ENCODE measurements around the gene EXOC6B. TPM values are rescaled to one million over a fixed set of nuclear protein-coding genes. Genes with fewer than 3 reads are reported as not detected.

The EXOC6B gene
- total RNA-seq, 1 donor from 2014 or later, result 16.9 TPM

DNA sequence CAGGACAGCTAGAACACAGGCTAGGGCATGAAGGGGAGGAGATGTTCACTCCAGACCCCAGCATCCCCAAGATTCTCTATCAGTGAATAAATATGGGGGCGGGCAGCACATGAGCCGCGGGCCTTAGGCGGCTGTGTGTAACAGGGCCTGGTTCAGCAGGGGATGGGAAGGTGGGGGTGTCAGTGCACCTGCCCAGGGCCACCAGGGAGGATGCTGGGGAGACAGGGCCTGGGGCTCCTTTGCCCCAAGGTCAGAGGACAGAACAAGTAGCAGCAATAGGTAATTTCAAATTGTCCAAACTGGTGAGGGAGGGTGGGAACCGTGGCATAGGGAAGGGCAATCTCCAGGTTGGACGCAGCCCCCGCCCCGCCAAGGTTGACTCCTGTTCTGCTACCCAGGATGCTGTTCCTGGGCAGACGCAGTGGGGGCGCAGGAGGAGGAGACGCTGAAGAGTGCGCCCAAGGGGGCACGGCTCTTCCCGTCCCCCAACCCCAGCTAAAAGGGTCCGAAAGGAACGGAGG lies 694.4 kb downstream of the EXOC6B start:
- intact Hi-C loops (cut with micrococcal nuclease), result no loop called here

DNA sequence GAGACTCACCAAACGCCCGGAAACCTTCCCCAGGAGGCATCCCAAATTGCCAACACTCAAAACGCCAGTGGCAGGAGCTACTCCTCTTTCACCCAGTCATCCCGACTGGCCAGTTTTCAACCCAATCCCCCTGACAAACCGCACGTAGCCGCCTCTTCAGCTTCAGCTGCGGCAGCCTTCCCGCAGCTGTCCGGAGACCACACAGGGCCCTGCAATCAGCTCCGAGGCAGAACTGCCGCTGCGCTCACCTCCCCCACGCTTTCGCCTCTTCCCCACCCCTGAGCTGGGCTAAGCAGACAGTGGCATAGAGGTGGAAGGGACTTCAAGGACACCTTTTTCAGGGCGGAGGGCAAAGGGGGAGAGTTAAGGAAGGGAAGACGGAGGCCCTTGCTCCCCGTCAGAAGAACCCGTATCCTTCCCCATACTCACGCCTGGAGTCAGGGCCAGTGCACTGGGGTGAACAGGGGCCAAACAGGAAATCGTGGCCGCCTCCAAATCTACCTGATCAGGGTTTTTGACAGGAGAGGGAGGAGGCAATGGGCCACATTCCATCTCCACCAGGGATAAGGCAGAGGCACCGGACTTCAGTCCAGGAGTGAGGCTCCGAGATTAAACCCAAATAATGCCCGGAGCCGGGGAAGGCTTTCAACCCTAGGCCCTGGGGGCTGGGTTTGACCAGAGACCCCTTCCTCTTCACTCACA lies 695.0 kb downstream of the EXOC6B start:
- intact Hi-C loops (cut with micrococcal nuclease), result no loop called here

DNA sequence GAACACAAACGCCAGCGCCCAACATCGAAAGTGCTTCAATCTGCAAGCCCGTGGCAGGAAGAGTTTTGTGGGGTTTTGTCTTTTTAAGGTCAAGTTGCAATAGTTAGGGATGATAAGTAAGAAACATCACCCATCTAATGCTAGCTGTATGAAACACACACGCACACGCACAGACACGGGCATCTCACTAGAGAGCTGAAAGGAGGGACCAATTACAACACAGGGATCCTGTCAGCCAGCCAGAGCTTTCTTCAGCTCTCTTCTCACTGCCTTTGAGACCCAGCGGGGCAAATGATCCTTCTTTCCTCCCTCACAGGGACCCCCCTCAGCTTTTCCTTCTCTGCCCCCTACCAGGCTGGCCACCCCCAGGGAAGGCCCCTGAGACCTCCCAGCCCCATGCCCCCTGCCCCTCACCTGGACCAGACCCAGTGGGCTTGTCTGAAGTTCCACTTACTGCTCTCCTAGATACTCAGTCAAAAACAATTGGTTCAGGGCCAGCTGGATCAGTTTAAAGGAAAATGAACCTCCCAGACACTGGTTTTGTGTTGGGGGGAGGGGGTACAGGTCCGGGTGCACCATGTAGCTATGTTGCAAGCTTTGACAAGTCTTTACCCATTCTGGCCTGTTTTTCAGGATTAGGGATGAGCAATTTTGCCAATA lies 696.0 kb downstream of the EXOC6B start:
- intact Hi-C loops (cut with micrococcal nuclease), result no loop called here

DNA sequence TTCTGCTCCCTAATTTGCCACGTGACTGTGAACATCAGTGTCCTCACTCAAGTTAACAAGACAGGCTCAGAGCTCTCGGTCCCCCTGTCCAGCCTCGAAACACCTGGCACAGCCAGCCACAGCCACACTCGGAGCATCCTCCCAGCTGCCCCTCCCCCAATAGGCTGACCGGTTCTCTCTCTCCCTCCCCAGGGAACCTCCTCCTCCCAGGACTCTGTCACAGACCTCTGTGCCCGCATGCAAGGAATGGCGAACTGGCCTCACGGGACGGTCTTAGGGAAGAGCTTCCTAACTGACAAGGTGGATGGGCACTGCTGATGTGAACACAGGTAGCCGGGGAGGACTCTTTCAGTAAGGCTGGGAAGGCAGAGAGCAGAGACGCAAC lies 697.0 kb downstream of the EXOC6B start:
- intact Hi-C loops (cut with micrococcal nuclease), result no loop called here

DNA sequence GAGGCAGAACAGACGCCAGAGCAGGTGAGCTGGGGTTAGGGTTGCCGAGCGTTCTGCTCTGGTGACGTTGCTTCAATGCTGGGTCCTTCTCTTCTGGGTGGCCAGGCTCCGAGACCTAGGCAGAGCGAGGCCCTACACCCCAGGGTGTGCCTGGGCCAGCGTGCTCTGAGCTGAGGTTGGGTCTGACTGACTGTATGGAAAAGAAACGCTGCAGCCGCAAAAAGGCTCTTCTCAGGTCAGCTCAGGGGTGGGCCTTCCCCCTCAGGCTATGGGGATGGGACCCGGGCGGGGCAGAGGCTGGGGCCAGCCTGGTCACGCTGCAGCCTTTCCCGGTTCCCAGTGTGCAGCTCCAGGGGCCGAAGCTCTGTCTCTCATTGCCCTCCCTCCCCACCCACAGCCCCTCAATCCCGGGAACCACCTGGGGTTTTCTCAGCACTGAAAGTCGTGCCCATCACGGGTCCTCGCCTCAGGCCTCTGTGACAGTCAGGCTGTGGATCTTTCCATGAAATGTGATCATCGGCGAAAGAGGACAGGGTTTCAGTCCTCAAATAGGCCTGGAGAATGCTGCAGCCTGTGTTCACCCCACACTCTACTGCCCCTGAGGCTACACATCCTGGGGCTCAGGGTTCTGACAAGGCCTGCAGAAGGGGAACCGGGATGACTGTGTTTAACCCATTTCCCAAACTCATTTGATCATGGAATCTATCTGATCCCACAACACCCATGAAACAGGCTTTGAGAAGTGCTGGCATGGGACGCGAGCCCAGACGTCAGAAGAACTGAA lies 697.6 kb downstream of the EXOC6B start:
- intact Hi-C loops (cut with micrococcal nuclease), result no loop called here

DNA sequence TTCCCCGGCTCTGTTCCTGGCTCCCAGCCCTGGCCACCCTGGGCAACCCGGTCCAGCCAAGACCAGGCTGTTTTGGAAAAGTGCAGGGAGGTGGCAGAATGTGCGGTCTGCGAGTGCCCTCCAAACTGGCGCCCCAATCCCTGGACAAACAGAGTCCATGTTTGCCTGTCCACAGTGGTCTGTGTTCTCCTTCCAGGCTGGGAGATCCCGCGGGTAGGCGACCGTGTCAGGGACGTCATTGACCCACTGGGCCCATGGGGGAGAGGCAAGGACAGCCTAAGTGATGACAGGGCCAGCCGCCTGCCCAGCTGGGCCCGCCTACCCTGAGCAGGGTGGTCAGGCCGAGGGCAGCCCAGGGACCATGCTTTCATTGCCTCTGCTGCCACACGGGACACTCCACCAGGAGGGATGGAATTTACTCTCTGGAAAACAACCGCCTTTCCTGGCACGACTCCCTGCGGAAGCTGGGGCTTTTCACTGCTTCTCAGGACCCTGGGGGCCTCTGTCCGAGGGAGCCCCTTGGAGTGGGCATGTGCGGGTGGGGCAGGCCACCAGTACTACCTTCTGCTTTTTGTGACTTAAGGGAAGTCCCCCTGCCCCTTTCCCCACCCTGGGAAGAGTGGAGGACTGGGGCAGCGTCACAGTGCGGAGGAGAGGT lies 698.3 kb downstream of the EXOC6B start:
- intact Hi-C loops (cut with micrococcal nuclease), result no loop called here

DNA sequence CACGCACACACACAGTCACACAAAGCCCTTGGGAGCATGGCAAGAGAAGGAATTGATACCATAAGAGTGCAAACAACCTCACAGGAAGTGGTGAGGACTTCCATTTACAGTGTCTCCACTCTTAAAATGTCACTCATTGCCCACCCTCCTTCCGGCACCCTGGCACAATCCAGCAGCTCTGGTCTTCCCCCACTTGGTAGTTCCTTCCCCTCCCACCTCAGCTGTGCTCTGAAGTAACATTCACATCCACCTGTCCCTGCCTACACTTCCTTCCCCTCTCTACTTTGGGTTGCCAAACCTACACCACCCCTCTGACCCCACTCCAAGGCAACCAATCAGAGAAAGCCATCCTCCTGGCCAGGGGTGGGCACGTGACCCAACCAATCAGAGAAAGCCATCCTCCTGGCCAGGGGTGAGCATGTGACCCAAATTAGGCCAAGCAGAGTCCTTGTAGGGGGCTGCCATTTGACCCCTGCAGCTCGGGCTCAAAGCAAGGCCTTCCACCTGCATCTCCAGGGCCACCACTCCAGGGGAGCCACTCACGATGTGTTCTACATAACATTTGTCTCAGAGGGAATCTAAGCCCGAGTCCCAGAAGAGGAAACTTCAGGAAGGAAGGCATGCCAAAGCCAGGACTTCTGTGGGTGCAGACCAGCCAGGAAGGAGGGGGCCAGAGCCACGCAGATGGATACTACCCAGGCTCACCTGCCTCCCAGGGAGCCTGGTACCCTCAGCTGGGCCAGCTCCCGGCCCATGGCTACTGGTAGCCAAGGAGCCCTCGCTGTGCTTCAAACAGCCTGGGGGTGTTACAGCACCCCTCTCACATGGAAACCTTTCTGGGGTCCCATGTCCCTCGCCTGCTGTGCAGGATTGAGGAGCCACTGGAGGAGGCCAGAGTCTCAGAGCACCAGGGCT lies 699.4 kb downstream of the EXOC6B start:
- intact Hi-C loops (cut with micrococcal nuclease), result no loop called here

Other genes with a start within 250 kb of the EXOC6B start
- gene SPR, start 61.4 kb upstream of the EXOC6B start, total RNA-seq, result 0.89 and 0.98 TPM in 2 replicates
- gene EMX1, start 91.5 kb upstream of the EXOC6B start, total RNA-seq, result not detected in 2 replicates
- 13.5 and 13.7 TPM in 2 replicates for gene SFXN5, start 245.7 kb upstream of the EXOC6B start, total RNA-seq